NCI-H2081 treated with DMSO at 0.1 percent for 48 hours (cell line): ENCODE measurements around the gene CDT1.
"Not testable (repeated sequence)": the region's sequence is repeated elsewhere in the genome, so short reads cannot be mapped to it uniquely, and the experiment has no call there.

Source experiments
- DNase-seq: peaks from one replicate; lab custom pipeline; 2025; lab: John Stamatoyannopoulos, UW

Gene CDT1

DNA sequence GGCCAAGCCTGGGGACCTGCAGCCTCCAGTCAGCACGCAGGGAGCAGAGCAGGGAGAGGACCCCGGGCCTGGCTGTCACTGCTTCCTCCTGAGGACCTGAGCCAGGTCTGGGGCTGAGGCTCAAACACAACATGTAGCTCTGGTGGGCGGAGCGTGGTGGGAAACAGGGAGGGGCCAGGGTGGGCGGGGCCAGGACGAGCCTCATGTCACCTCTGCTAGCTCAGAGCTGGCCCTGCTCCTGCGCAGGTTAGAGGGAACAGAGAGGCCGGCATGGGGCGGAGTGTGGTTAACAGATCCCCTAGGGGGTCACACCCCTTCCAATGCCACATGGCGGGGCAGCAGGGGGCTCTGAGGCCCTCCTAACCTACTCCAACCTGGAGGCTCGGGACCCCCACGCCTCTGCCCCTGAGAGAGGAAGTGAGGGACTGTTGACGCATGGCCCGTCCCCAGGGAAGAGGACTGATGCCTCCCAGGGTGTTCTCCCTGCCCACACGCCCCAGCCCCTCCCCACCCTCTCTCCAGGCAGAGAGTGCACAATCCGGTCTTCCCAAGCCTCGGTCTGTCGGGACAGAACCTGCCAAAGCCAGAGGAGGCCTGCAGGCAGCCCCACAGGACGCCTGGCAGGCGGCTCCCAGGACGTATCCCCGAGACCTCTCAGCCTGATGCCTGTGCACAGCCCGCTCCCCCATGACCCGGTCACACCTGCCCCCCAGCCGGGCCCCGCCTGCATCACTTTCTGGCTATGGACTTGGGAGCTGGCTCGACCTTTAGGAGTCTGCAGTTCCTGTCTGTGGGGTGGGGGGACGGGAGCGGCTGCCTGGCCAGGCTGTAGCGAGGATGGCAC is 33.8 kb upstream of the CDT1 start:
- no peak for DNase-seq

DNA sequence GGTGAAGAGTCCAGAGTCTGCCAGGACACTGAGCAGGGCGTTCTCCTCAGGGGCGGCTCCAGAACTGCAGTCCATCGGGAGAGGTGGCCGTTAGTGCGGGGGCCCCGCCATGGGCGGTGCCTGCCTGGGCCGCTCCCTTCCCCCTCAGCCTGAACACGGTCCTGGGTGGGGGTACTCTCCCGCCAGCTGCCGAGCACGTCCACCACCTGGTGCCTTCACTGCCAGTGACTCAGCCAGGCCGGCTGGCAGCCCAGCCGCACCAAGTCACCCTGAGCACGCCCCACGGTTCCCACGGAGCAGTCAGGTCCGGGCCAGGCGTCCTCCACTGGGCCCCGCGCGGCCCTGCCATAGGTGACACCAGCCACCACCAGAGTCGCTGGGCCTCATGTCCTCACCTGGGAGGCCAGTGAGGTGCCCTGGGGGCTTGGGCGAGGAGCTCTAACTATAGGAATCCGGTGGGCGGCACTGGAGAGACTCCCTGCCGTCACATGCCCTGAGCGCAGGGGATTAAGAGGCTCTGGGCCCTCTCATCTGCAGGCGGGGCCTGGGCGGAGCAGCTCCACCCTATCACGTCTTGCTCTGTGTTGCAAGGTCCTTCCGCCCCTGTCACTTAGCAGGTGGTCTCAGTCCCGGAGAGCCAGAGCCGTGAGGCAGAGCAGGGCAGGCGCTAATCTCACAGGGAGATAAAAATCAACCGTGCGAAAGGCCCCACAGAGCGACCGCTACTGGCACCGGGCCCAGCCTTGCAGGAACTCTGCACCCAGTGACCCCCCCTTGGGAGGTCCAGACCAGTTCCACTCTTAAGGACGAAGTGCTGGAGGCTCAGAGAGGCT is 32.9 kb upstream of the CDT1 start:
- no peak for DNase-seq

DNA sequence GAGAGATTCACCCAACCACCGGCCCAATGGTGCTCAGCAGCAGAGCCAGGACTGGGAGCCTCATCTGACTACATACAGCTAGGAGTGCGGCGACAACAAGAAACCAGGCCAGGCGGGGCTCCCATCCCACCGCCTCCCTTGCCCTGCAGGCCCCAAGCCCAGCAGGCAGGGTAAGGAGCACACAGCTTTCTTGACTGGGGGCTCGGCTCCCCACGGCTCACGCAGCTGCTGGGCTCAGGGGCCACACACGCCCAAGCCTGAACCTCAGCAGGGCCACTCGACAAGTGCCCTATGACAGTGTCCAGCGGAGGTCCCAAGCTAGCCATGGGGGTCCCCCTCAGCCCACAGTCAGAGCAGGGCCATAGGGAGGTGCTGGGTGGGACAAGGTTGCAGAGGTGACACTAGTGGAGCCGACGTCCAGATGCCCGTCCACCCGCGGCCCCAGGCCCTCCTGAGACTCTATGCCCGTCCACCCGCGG is 32.3 kb upstream of the CDT1 start:
- DNase-seq: no peak

- DNase-seq: not testable (repeated sequence)
These were observed 31.8 kb upstream of the CDT1 start for GRCh38 chr16:88771781-88772180.

DNA sequence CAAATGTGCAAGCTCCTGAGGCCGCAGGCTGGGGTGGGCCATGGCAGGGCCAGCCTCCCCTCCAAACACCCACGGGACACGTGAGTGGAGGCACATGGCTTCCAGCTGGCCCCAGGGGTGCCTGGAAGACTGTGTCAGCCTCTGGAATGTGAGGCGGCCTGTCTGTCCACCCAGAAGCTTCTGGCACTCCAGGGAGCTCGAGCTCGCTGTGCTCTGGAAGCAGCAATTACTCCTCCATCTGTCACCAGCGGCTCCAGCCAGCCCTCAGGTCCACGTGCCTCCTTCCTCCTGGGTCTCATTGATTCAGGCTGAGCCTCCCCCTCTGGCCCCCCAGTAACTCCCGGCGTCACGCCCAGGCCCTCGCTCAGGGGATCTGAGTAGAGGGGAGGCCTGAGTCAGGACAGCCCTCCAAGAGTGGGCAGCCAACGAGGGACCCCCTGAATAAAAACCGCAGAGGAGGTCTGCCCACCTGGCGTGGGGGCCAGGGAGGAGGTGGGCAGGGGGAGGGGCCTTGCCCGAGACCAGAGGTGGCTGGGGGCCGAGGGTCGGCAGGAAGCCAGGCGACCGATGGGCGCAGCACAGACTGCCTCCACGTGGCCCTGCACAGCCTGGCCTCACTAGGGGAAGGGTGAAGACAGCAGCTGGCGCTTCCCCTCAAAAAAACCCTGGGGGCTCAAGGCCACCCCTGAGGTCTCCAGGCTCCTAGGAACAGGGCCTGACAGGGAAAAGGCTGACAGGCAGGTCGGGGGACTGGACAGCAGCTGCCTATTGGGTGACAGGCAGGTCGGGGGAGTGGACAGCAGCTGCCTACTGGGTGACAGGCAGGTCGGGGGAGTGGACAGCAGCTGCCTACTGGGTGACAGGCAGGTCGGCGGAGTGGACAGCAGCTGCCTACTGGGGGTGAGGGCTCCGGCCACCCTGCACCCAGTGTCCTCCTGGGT is 30.4 kb upstream of the CDT1 start:
- no peak for DNase-seq

GRCh38 chr16:88773812-88774291 is 29.7 kb upstream of the CDT1 start:
- no peak for DNase-seq

DNA sequence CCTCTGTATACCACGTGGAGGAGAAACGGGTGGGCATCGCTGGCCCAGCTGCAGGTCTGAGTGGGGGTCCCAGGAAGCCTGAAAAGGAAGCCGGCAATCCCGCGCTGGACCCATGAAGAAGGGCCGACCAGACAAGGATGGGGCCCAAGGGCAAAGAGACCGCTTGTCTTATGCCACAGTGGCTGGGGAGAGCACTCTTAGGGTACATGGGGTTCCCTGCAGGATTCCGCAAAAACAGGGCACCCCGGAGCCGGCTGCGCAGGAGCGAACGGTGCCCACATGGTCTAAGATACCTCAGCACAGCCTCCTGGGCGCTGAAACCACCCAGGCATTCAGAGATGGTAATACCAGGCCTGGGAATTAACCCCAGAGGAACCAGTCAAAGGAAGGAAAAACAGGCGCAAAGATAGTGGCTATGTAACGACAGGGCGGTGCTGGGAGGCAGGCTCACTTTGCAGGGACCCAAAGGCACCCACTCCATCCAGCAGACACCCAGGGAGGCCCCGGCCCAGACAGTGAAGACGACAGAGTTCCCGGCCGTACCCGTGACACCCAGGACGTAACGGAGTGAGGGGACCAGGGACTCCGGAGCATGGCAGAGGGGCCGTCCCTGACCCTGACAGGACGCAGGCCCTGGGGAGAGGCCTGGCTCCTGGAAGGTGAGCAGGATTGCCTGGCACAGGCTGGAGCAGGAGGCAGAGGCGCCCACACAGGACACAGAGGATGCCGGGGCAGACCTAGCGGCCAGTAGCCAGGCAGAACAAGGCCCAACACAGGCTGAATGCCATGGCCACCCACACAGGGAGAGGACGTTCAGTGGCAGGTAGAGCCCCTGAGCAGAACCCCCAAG is 28.8 kb upstream of the CDT1 start:
- DNase-seq: no peak

DNA sequence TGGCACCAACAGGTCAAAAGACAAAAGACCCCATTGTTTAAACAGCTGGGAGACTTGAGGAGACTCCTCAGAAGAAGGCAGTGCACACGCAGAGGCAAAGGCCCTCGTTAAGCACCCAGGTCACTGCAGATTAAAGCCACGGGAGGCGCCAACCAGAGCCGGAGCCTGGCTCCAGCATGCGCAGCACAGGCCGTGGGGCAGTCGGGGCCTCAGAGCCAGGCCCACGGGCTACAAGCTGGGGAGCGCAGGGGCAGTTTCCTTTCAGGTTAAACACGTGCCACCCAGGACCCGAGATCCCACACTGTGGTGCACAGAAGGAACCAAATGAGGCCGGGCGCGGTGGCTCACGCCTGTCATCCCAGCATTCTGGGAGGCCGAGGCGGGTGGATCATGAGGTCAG is 27.8 kb upstream of the CDT1 start:
- DNase-seq: no peak

GRCh38 chr16:88777471-88778270 is 25.9 kb upstream of the CDT1 start:
- no peak for DNase-seq

GRCh38 chr16:88778271-88778525 is 25.4 kb upstream of the CDT1 start:
- no peak for DNase-seq

- DNase-seq: no peak
These were observed 25.0 kb upstream of the CDT1 start for GRCh38 chr16:88778541-88779065.

DNA sequence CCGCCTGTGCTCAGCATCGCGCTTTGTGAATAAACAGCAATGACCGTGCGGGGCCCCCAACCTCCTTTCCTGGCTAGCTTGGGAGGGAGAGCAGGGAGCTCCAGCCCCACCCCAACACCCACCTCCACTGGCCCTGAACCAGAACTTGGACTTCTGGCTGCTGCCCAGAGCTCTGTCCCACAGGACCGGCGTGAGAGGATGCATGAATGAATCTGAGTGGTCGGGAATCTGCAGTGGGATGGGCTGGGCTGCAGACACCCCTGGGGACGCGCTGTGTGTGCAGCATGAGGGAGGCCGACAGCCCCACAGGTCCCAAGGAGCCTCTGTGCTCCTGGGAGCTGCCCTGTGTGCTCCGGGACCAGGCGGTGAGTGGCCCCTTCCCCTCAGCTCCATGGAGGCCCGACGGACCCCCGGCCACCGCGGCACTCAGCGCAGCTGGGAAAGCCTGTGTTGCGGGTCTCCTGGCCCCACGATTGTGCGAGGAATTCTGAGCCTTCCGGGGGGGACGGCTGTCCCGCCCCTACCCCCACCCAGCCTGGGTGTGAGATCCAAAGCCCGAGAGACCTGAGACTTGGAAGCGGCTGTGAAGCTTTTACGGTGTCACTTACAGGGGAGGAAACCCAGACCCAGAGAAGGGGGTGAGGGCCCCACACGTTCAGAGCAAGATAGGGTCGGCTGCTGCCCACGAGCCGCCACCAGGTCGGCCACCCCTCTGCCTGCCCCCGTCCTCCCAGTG is 24.0 kb upstream of the CDT1 start:
- DNase-seq: no peak

GRCh38 chr16:88780142-88781062 is 23.2 kb upstream of the CDT1 start:
- DNase-seq: no peak

DNA sequence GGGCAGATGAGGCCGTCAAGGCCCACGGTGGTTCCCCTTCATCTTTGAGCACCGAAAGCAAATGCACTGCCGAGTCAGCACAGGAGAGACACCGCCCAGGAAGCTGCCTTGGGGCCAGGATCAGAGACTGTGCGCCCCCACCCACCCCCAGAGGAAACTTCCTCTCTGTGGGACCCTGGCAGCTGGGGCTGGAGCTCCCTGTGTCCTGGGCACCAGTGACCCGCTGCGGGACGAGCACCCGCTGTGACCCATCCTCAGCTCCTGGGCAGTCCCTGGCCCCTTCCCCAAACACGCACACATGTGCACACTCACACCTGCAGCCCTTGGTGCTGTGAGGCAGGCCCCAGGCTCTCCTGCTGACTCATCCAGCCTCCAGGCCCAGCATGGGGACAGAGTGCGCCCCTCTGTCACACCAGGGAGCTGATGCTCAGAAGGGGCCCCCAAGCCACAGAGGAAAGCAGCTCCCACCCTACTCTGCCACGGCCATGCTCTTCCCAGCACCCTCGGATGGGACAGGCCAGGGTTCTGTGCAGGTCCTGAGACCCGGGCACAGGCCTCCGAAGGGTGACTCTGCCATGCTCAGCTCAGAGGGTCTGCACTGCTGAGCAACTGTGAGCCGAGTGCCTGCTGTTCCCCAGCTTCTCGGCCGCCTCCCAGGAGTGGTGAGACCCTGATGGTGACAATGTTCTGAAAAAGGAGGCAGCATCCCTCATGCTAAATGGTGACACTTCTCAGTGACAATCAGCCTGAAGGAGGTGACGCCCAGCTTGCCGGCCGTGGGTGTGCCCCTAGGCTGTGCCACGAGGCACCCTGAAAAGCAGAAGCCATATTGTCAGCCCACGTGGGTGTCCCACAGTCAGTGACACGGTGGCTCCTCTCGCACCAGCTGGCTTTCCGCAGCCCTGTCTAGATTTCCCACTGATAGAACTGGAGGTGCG is 22.2 kb upstream of the CDT1 start:
- no peak for DNase-seq

GRCh38 chr16:88782454-88783390 is 20.9 kb upstream of the CDT1 start:
- DNase-seq: no peak
